ENCODE data around the gene MAD2L1BP.

DNA sequence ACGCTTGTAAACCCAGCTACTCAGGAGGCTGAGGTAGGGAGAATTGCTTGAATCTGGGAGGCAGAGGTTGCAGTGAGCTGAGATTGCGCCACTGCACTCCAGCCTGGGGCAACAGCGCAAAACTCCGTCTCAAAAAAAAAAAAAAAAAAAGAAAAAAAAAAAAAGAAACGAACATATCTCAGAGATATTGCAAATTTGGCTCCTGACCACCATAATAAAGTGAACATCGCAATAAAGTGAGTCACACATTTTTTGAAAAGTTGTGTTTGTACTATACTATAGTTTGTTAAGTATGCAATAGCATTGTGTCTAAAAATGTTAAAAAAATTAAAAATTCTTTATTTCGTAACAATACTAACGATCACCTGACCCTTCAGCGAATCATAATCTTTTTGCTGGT, 22.5 kb downstream of the MAD2L1BP start:
- TF ChIP-seq YY1 (IDR thresholded peaks at IDR 0.05; ENCODE audit: insufficient read depth, insufficient read length) (no peak), ZNF274 (IDR thresholded peaks at IDR 0.05; ENCODE audit: low read depth, low read length) (no peak)

All from NT2/D1 (cell line).